Esophagus (tissue), 2 donors: ENCODE results near the gene WNT5B. TPM values are rescaled to one million over a fixed set of nuclear protein-coding genes. Genes with fewer than 3 reads are reported as not detected.

Source experiments
- H3K27ac ChIP-seq, 2 donors: one replicate each; pipeline ENCODE4 v1.5.1; 2013; ENCODE audit warnings: low read depth in 2 of 2, mild to moderate bottlenecking in 2 of 2, inconsistent platforms in 1 of 2, low read length in 1 of 2, moderate library complexity in 1 of 2
- H3K27me3 ChIP-seq, 2 donors: one replicate each; pipeline ENCODE4 v1.6.1; 2013; ENCODE audit warnings: low read length in 2 of 2, control low read depth in 1 of 2, mild to moderate bottlenecking in 1 of 2; ENCODE audit not compliant: insufficient read depth in 2 of 2, control insufficient read depth in 1 of 2
- H3K36me3 ChIP-seq, 2 donors: one replicate each; pipeline ENCODE4 v1.6.1; 2013; ENCODE audit warnings: low read length in 1 of 2; ENCODE audit not compliant: control insufficient read depth in 2 of 2, insufficient read depth in 2 of 2
- H3K4me1 ChIP-seq, 2 donors: one replicate each; pipeline ENCODE4 v1.6.1; 2013; ENCODE audit warnings: low read length in 1 of 2; ENCODE audit not compliant: control insufficient read depth in 2 of 2, insufficient read depth in 2 of 2
- H3K4me3 ChIP-seq, 2 donors: one replicate each; pipeline ENCODE4 v1.5.1; 2013; ENCODE audit warnings: low read length in 2 of 2, mild to moderate bottlenecking in 2 of 2, low read depth in 1 of 2, moderate library complexity in 1 of 2
- H3K9me3 ChIP-seq, 2 donors: one replicate each; pipeline ENCODE4 v1.6.1; 2013; ENCODE audit warnings: mild to moderate bottlenecking in 2 of 2, low read depth in 1 of 2, low read length in 1 of 2, moderate library complexity in 1 of 2; ENCODE audit not compliant: control insufficient read depth in 2 of 2, insufficient read depth in 1 of 2
- WGBS, 2 donors: extraction: QIAGEN DNeasy Blood & Tissue Kit; methylation state at CpG; one replicate each; pipeline ENCODE4 v1.1.7; 2013; 5-methylcytosine and 5-hydroxymethylcytosine counted together
- polyA plus RNA-seq, 2 donors: library from polyadenylated mRNA; stranded (reverse); fragments of 200-250 nt; gene quantifications; one replicate each; pipeline ENCODE4 v1.2.3, GENCODE V29; 2013
- donor health status: healthy with polysubstance abuse.
- donor health status: Bipolar disorder and iron deficiency.

WNT5B gene
- polyA plus RNA-seq, 2 donors = 10.1 to 13.9 TPM

GRCh38 chr12:1590221-1590979, 38.6 kb upstream of the WNT5B start:
- H3K27ac ChIP-seq = peak overlapping the region; percentile 58 to 78
- H3K4me3 ChIP-seq = peak overlapping the region in 1 of 2 donors; percentile 33
- no peaks in the 10 kb centered on the region for H3K9me3 ChIP-seq
- no peaks in the 10 kb centered on the region for H3K36me3 ChIP-seq
- H3K4me1 ChIP-seq = peaks cover 11 to 20% of the 10 kb centered on the region in 2 donors
- H3K27me3 ChIP-seq = no peaks in the 10 kb centered on the region
- 21 to 24% methylated on average over 12 of the region's 12 CpGs for WGBS, 2 donors

GRCh38 chr12:1591034-1591433, 38.0 kb upstream of the WNT5B start:
- Histone ChIP-seq H3K4me1 (peaks cover 11 to 20% of the 10 kb centered on the region in 2 donors), H3K27me3 (no peaks in the 10 kb centered on the region), H3K9me3 (no peaks in the 10 kb centered on the region), H3K4me3 (peak overlapping the region in 1 of 2 donors; percentile 33), H3K27ac (no peak overlapping the region), H3K36me3 (no peaks in the 10 kb centered on the region)
- WGBS, 2 donors = 10% methylated on average over 3 of the region's 3 CpGs

- Histone ChIP-seq H3K27me3 (no peaks in the 10 kb centered on the region), H3K36me3 (no peaks in the 10 kb centered on the region), H3K4me3 (peak overlapping the region in 1 of 2 donors; percentile 41), H3K27ac (no peak overlapping the region), H3K9me3 (no peaks in the 10 kb centered on the region), H3K4me1 (peaks cover 11 to 20% of the 10 kb centered on the region in 2 donors)
- WGBS, 2 donors = 17 to 21% methylated on average over 4 of the region's 4 CpGs
These were observed 37.5 kb upstream of the WNT5B start for GRCh38 chr12:1591543-1591942.

- Histone ChIP-seq H3K36me3 (no peaks in the 10 kb centered on the region), H3K9me3 (no peaks in the 10 kb centered on the region), H3K4me1 (peaks cover 11 to 20% of the 10 kb centered on the region in 2 donors), H3K27ac (peak overlapping the region; percentile 95 to 97), H3K27me3 (no peaks in the 10 kb centered on the region), H3K4me3 (peak overlapping the region; percentile 81 to 91)
- 11 to 13% methylated on average over 26 to 27 of the region's 27 CpGs for WGBS, 2 donors
These were observed 36.4 kb upstream of the WNT5B start for GRCh38 chr12:1592444-1593173.

- H3K27ac ChIP-seq = peak overlapping the region; percentile 95 to 97
- no peaks in the 10 kb centered on the region for H3K36me3 ChIP-seq
- 5 to 8% methylated on average over 50 to 56 of the region's 56 CpGs for WGBS, 2 donors
- H3K4me3 ChIP-seq = peak overlapping the region; percentile 81 to 91
- no peaks in the 10 kb centered on the region for H3K9me3 ChIP-seq
- H3K4me1 ChIP-seq = peaks cover 11 to 20% of the 10 kb centered on the region in 2 donors
- H3K27me3 ChIP-seq = no peaks in the 10 kb centered on the region
These were observed 35.6 kb upstream of the WNT5B start for GRCh38 chr12:1593174-1594005.

- Histone ChIP-seq H3K27me3 (no peaks in the 10 kb centered on the region), H3K4me3 (peak overlapping the region; percentile 81 to 91), H3K4me1 (peaks cover 11 to 20% of the 10 kb centered on the region in 2 donors), H3K36me3 (no peaks in the 10 kb centered on the region), H3K27ac (peak overlapping the region; percentile 95 to 97), H3K9me3 (no peaks in the 10 kb centered on the region)
- WGBS, 2 donors = 0% methylated on average over 9 to 34 of the region's 34 CpGs
These were observed 35.1 kb upstream of the WNT5B start for GRCh38 chr12:1594006-1594260.

GRCh38 chr12:1594261-1595025, 34.6 kb upstream of the WNT5B start, which contains the start of gene FBXL14:
FBXL14 (minus strand) TSS chr12:1594581; CDS start chr12:1594066, 515 bp downstream.
- Histone ChIP-seq H3K27me3 (no peaks in the 10 kb centered on the region), H3K9me3 (no peaks in the 10 kb centered on the region), H3K36me3 (no peaks in the 10 kb centered on the region), H3K27ac (peak within 1 kb of the TSS; percentile 95 to 97), H3K4me1 (peaks cover 11 to 20% of the 10 kb centered on the region in 2 donors), H3K4me3 (peak within 1 kb of the TSS; percentile 81 to 91)
- WGBS, 2 donors = 1% methylated on average over 85 to 115 of the region's 115 CpGs

GRCh38 chr12:1595026-1595561, 33.9 kb upstream of the WNT5B start:
- Histone ChIP-seq H3K27ac (peak overlapping the region; percentile 95 to 97), H3K9me3 (no peaks in the 10 kb centered on the region), H3K4me3 (peak overlapping the region; percentile 81 to 91), H3K4me1 (peaks cover 11 to 20% of the 10 kb centered on the region in 2 donors), H3K27me3 (no peaks in the 10 kb centered on the region), H3K36me3 (no peaks in the 10 kb centered on the region)
- 11 to 12% methylated on average over 18 to 19 of the region's 19 CpGs for WGBS, 2 donors
